Fibroblast of mammary gland (primary cell): ENCODE measurements around the gene TMEM165.

ENCODE experiments used
- DNase-seq: peaks from one replicate; pipeline ENCODE4 v3.0.0-alpha.2; 2010; ENCODE audit warnings: low read depth
- H3K4me3 ChIP-seq: 2 replicates; pipeline ENCODE4 v1.5.1; 2011; ENCODE audit warnings: low read depth, mild to moderate bottlenecking, low read length, moderate library complexity; ENCODE audit not compliant: control insufficient read depth
- TF ChIP-seq, protein P1 (sequence below): conservative IDR thresholded peaks from 2 replicates; pipeline ENCODE4 v1.5.1; 2011; ENCODE audit warnings: low read depth, low read length, inconsistent platforms; ENCODE audit not compliant: control insufficient read depth, insufficient read depth

Gene TMEM165

GRCh38 chr4:55380576-55380975 lies 15.2 kb upstream of the TMEM165 start:
- TF ChIP-seq, protein P1, sequence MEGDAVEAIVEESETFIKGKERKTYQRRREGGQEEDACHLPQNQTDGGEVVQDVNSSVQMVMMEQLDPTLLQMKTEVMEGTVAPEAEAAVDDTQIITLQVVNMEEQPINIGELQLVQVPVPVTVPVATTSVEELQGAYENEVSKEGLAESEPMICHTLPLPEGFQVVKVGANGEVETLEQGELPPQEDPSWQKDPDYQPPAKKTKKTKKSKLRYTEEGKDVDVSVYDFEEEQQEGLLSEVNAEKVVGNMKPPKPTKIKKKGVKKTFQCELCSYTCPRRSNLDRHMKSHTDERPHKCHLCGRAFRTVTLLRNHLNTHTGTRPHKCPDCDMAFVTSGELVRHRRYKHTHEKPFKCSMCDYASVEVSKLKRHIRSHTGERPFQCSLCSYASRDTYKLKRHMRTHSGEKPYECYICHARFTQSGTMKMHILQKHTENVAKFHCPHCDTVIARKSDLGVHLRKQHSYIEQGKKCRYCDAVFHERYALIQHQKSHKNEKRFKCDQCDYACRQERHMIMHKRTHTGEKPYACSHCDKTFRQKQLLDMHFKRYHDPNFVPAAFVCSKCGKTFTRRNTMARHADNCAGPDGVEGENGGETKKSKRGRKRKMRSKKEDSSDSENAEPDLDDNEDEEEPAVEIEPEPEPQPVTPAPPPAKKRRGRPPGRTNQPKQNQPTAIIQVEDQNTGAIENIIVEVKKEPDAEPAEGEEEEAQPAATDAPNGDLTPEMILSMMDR: no peak
- no peak overlapping the region for H3K4me3 ChIP-seq
- DNase-seq: no peak

GRCh38 chr4:55381502-55381901 lies 14.3 kb upstream of the TMEM165 start:
- H3K4me3 ChIP-seq: no peak overlapping the region
- TF ChIP-seq, protein P1: no peak
- DNase-seq: no peak

DNA sequence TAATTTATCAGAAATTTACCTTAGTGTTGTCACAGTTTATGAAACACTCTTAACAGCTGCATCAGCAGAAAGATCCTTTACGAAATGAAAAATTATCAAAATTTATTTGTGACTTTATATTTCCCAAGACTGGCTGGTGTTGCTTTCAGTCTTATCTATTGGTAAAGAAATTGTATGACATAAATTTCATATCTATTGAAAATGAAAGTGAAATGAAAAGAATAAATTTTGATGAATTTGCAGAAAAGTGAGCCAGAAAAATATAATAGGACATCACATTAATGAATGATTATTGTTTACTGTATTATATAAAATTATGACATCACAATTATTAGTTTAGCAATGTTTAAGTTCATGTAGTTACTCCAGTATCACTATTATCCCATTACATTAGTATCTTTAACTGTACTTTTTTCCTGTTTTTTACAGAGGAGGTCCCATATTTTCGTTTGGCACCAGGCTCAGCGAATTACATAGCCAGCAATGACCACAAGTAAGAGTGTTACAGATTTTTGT lies 13.2 kb upstream of the TMEM165 start:
- DNase-seq: no peak
- TF ChIP-seq, protein P1: no peak
- no peak overlapping the region for H3K4me3 ChIP-seq

DNA sequence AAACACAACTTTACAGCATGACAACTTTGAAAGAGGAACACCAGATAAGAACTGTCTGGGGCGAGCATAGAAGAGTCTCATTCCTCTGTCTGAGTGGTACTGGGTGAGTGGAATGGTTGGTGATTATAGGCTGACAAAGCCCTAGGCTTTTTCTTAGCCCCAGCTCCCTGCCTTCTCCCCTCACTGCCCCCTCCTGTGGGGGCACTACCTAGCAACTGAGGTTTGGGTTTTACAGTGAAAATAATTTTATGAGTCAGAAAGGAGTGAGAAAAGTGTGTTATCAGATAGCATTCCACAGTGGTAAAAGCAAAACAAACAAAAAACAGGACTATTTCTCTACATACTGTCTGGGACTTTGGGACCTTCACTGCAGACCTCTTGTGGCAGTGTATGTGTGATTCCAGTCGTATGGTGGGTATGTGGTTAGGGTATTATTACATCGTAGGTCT lies 10.5 kb upstream of the TMEM165 start:
- H3K4me3 ChIP-seq: no peak overlapping the region
- no peak for DNase-seq
- TF ChIP-seq, protein P1: no peak

GRCh38 chr4:55386073-55386472 lies 9.7 kb upstream of the TMEM165 start:
- DNase-seq: peak; percentile 34
- H3K4me3 ChIP-seq: no peak overlapping the region
- TF ChIP-seq, protein P1: no peak

- TF ChIP-seq, protein P1: no peak
- H3K4me3 ChIP-seq: no peak overlapping the region
- no peak for DNase-seq
Measured at GRCh38 chr4:55386840-55387239, 8.9 kb upstream of the TMEM165 start.
